NOMO-1 treated with dmso at 0.1 percent for 144 hours (cell line): ENCODE results near the gene ADGRE1.
A peak's percentile ranks its signal among the peaks of the same experiment; 100 is the strongest.

Source experiments
- DNase-seq: peaks from one replicate; lab custom pipeline; 2025; ENCODE audit not compliant: unreplicated experiment; lab: John Stamatoyannopoulos, UW

ADGRE1 gene

GRCh38 chr19:6873708-6874431, 13.5 kb upstream of the ADGRE1 start:
- no peak for DNase-seq

DNA sequence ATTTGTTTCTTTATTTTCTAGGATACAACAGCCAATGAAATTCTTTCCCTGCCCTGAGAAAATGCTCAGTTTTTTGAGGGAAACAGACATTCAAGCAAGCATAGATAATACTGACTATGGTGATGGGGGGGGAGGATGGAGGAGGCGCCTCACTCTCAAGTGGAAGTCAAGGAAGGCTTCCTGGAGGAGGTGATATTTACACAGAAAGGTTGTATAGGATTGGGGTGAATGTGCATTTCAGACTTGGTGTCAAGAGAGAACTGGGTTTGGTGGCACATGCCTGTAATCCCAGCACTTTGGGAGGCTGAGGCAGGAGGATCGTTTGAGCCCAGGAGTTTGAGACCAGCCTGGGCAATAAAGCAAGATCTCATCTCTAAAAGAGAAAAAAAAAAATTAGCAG, 12.2 kb upstream of the ADGRE1 start:
- no peak for DNase-seq

GRCh38 chr19:6876748-6877147, 10.6 kb upstream of the ADGRE1 start:
- peak; percentile 66 for DNase-seq

DNA sequence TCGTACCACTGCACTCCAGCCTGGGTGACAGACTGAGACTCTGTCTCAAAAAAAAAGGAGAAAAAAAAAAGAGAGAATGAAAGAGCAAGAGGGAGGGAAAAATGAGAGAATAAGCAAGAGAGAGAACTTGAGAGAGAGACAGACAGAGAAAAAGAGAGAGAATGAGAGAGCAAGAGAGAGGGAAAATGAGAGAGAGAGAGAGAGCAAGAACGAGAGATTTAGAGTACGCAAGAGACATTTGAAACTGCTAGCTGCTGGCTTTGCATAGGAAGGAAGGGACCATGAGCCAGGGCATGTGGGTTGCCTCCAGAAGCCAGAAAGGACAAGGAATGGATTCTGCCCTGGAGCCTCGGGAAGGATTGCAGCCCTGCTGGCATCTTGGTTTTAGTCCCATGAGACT, 9.6 kb upstream of the ADGRE1 start:
- DNase-seq = no peak

DNA sequence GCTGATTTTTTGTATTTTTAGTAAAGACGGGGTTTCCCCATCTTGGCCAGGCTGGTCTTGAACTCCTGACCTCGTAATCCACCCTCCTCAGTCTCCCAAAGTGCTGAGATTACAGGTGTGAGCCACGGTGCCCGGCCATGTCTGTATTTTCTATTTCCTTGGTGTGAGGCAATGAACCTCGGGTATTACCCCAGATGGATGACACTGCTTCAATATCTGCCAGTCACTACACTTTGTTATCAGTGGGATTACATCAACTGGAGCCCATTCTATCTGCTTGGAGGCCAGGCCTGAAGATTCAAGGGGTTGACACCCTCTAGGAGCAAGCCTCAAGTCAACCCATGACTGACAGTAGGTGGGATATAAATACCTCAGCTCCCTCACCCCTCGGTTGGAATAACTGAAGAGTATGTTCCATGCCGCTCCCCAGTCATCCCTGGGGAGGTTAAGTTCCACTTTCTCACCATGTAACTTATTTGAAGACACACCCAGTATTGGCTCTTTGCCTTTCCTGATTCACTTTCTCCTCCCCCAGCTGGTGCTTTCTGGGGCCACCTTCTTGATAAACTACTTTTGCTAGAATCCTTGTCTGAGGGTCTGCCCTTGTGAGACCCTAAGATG, 992 bp upstream of the ADGRE1 start:
- DNase-seq = no peak

DNA sequence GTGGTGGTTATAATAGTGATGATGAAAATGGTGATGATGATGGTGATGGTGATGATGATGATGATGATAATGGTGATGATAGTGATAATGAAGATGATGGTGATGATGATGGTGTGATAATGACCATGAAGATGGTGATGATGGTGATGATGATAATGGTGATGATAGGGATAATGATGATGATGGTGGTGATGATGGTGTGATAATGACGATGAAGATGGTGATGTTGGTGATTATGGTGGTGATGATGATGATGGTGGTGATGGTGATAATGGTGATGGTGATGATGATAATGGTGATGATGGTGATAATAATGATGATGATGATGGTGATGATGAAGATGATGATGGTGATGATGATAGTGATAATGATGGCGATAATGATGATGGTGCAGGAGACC, 1.6 kb downstream of the ADGRE1 start:
- no peak for DNase-seq

DNA sequence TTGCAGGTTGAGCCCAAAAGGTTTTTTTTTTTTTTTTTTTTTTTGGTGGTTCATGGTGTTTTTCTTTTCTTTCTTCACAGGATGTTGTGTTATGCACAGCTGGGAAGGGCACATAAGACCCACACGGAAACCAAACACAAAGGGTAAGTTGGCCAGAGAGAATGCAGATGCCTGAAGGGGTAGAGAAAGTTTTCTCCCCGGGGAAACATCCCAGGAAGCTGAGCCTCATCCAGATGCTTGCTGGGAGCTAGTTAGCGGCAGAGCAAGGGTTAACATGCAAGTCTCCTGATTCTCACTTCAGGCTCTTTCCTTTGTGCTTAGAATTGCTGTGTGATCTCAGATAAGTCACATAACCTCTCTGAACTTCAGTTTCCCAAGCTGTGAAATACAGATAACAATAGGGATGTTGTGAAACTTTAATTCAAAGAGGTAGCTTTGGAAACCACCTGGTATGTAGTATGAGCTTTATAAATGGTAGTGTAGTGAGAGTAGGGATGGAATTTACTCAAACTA, 3.1 kb downstream of the ADGRE1 start:
- no peak for DNase-seq

GRCh38 chr19:6890938-6891337, 3.6 kb downstream of the ADGRE1 start:
- no peak for DNase-seq

DNA sequence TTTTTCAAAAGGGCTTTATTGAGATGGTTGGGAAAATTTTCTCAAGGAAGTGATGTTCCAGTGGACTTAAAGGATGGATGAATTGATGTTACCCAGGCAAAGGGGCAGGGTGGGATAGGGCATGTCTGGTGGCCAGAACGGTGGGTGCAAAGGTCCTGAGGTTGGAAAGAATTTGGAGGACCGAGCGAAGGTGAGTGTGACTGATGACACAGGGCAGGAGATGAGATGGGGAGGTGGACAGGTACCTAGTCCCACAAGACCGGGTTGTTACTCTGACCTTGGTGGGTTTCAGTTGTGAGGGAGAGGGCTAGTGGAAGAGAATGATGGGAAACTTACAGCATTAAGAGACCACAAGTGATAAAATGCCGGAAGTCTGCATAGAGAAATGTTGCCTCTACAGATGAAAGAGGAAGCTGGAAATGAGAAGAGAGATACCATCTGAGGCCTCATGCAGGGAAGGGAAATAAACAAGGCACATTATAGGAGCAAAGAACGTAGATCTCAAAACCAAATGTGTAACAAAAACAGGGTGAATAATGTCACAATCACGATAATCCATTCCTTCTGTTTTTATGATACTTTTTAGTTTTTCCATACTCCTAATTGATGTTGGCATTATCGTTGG, 4.5 kb downstream of the ADGRE1 start:
- peak; percentile 79 for DNase-seq

DNA sequence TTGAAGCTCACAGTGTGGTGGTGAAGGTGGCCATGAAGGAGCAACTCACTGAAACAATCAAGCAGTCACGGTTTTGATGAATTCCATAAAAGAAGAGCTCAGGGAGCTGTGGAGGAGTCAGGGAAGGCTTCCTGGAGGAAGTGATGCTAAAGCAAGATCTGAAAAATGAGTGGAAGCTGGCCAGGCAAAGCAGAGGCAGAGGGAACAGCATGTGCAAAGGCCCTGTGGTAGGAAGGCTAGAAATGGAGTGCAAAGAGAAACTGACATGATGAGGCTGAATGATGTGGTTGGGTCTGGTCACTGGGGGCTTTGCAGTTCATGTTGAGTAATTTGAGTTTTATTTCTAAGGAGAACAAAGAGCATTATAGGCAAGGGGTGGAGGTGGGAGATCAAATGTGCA, 6.9 kb downstream of the ADGRE1 start:
- DNase-seq = no peak

DNA sequence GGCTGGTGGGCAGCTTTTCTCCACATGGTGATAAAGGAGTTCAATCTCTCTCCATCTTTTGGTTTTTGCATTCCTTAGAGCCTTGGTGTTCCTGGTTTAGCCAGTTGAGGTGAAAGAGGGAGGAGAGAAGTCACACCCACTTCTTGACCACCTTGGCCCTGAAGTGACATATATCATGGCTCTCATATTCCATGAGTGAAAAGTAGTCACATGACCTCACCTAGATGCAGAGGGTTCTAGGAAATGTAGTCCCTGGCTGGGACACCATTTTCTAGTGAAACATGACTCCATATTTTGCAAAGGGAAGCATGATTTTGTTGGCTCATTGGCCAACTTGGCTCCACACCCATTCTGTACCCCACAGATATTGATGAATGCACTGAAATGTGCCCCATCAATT, 16.1 kb downstream of the ADGRE1 start:
- no peak for DNase-seq

GRCh38 chr19:6906559-6907060, 19.2 kb downstream of the ADGRE1 start:
- no peak for DNase-seq

GRCh38 chr19:6911523-6911922, 24.1 kb downstream of the ADGRE1 start:
- DNase-seq = no peak

- no peak for DNase-seq
Observed at GRCh38 chr19:6914321-6914720, 26.9 kb downstream of the ADGRE1 start.

GRCh38 chr19:6916952-6917351, 29.6 kb downstream of the ADGRE1 start:
- no peak for DNase-seq

- peak; percentile 9 for DNase-seq
Observed at GRCh38 chr19:6925386-6925785, 38.0 kb downstream of the ADGRE1 start.

GRCh38 chr19:6925801-6926751, 38.7 kb downstream of the ADGRE1 start:
- no peak for DNase-seq

GRCh38 chr19:6930190-6930589, 42.8 kb downstream of the ADGRE1 start:
- DNase-seq = no peak

GRCh38 chr19:6935069-6935468, 47.7 kb downstream of the ADGRE1 start:
- no peak for DNase-seq

DNA sequence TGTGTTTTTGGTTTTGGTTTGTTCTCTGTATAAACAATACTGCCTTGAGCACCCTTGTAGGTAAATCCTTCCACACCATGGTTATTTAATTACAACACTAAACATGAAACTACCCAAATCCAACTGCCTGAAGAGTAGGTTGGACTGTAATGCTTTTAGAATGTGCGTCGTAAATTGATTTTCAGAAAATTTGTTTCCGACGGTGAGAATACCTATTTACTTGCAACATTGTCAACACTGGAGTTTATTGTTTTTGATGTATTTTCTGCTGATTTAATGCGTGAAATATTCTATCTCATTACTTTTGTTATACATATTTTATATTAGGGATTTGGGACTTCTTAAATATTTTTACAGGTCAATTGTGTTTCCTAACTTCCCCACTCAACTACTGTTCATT, 48.2 kb downstream of the ADGRE1 start:
- no peak for DNase-seq

GRCh38 chr19:6945733-6946132, 58.4 kb downstream of the ADGRE1 start:
- DNase-seq = no peak
